GM12864 (cell line): ENCODE results near the gene FABP6.

ENCODE experiments used
- DNase-seq: peaks from one replicate; pipeline ENCODE4 v3.0.0-alpha.2; 2011; ENCODE audit warnings: low read depth
- H3K4me3 ChIP-seq: 2 replicates; pipeline ENCODE4 v1.5.1; 2011; ENCODE audit warnings: mild to moderate bottlenecking, low read depth, low read length, control low read depth
- TF ChIP-seq, protein P1 (sequence below): IDR thresholded peaks from 2 replicates; pipeline ENCODE4 v1.5.1; 2011; ENCODE audit warnings: low read depth, mild to moderate bottlenecking, moderate library complexity, low read length, control low read depth, inconsistent platforms; ENCODE audit errors: missing control alignments

Gene FABP6, protein sequence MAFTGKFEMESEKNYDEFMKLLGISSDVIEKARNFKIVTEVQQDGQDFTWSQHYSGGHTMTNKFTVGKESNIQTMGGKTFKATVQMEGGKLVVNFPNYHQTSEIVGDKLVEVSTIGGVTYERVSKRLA

DNA sequence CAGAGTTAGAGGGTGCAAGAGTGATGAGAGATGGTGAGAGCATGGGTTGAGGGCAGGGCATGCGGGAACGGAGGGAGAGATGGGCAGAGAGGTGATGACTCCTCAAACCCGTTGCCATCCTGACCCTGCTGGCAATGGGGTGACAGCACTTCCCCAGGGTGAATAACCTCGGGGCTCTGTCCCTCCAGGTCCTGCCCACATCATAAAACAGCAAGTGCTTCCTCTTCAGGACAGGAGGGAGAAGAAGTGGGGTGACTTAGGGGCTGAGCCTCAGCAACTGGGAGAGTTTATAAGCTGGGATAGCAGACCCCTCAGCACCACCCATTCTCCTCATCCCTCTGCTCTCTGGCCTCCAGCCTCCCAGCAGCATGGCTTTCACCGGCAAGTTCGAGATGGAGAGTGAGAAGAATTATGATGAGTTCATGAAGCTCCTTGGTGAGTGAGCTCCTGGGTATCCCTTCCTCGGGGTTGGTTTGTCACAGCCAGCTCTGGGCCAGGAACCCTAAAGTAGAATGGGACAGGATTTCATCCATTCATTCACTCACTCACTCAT, at the start of gene FABP6:
Gene FABP6 (plus strand): TSS at position 317 of the 553 bp plus-strand sequence. CDS start 52 bp downstream, at position 369.
- DNase-seq, result no peak
- H3K4me3 ChIP-seq, result no peak within 1 kb of the TSS
- TF ChIP-seq, protein P1, sequence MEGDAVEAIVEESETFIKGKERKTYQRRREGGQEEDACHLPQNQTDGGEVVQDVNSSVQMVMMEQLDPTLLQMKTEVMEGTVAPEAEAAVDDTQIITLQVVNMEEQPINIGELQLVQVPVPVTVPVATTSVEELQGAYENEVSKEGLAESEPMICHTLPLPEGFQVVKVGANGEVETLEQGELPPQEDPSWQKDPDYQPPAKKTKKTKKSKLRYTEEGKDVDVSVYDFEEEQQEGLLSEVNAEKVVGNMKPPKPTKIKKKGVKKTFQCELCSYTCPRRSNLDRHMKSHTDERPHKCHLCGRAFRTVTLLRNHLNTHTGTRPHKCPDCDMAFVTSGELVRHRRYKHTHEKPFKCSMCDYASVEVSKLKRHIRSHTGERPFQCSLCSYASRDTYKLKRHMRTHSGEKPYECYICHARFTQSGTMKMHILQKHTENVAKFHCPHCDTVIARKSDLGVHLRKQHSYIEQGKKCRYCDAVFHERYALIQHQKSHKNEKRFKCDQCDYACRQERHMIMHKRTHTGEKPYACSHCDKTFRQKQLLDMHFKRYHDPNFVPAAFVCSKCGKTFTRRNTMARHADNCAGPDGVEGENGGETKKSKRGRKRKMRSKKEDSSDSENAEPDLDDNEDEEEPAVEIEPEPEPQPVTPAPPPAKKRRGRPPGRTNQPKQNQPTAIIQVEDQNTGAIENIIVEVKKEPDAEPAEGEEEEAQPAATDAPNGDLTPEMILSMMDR, result no peak

DNA sequence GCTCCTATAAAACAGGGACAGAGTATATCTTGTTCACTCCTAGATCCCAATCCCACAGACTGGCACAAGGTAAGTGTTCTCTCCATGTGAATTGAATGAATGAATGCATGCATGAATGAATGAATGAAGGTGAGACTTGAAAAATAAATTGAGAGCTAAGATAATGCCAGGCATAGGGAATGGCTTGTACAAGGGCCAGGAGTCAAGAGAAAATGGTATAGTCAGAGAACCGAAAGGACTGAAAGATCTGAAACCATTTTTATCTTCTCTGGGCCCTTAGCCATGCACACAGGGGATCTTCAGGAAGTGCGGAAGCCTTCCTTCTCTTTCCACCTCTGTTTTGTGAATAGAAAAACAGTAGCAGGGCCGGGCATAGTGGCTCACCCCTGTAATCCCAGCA, 48.4 kb upstream of the FABP6 start:
- TF ChIP-seq, protein P1, result no peak
- H3K4me3 ChIP-seq, result no peak overlapping the region
- no peak for DNase-seq

DNA sequence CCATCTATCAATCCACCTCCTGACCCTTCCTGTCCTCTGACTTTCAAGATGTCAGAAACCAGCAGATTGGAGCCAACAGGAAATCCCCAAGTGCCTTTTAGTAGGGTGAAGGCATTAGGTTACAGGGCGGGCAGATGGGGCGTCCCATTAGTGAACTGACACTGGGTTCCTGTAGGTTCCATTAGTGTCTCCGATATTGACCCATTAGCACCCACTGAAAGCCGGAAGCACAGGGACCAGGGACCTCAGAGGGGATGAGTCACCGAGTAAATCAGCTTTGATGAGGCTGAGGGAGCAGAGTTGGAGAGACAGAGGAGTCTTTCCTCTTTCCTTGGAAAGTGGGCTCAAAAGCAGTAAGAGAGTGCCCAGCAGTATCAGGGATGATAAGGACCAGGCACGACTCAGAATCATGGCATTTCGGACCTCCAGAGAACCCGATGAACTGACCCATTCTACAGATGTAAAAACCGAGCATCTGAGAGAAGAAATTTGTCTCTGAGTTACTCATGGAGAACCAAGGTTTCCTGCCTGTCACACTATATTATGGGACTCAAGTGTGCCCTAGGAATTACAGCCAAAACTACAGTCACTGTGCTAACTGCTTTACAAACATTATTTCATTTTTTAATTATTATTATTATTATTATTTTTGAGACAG, 47.2 kb upstream of the FABP6 start:
- no peak for DNase-seq
- H3K4me3 ChIP-seq, result no peak overlapping the region

DNA sequence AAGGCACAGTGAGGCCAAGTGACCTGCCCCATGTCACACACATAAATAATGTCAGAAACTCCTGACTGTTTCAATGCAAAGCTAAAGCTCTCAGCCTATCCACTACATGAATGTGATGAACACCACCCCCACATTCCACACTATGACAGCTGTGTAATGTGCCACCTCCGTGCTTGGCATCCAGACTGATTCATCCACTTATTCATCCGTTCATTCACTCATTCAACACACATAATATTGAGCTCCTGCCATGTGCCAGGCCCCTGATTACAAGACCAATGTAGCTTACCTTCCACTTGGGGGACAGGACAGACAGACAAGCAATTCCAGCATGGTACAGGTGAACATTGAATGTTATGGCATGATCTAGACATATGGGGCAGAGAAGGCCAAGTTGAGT, 46.2 kb upstream of the FABP6 start:
- no peak for DNase-seq
- TF ChIP-seq, protein P1, result no peak
- no peak overlapping the region for H3K4me3 ChIP-seq

More for the DNA sequence above, 47.2 kb upstream of the FABP6 start:
- TF ChIP-seq, protein P1, result no peak

DNA sequence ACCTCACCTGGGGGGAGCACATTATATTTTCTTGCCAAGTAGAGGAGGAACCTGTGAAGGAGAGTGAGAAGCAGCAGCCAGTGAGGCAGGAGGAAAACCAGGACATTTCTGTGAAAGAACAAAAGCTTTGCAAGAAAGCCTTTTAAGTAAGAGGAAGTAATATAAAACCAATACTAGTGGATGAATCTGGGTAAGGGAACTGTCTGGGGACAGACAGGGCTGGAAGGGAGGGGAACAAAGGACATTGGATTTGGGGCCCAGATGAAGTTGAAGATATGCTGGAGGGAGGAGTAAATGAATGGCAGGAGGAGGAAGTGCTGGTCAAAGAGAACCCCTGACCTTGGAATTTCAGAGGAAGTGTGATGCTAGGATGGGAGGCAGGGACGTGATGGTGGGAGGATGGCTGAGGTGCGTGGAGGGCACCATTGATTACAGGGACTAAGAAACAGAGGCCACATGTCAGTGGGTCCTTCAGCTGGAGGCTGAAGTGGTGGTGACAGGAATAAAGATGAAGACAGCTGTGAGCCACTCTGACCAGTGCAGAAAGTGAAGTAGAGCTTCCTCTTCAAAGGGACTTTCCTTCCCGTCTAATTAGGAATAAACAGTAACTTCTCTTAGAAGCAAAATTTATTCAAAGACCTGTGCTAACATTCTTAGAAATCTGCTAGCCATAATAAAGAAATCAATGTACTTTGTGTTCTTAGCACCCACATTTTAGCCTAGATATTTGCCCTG, 43.5 kb upstream of the FABP6 start:
- TF ChIP-seq, protein P1, result no peak
- DNase-seq, result no peak
- H3K4me3 ChIP-seq, result no peak overlapping the region

DNA sequence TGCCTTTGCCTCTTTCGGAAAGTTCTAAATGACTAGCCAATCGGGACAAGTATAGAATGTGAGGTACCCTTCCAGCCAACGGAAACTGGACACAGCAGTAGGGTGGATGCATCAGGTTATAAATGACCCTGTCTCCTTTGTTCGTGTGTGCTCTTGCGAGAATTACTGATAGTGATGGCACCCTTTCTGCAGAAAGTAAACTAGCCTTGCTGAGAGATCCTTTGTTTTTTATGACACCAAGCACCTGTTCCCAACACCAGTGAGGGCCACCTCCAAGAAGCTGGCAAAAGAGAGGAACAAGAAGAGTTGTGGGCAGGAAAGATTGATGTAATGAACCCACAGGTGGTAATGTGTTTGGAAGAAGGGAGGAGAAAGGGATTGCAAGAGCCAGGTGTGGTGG, 42.8 kb upstream of the FABP6 start:
- H3K4me3 ChIP-seq, result no peak overlapping the region
- TF ChIP-seq, protein P1, result no peak
- no peak for DNase-seq
